Uterus (tissue), 4 donors: ENCODE results near the gene LCN9. TPM values are rescaled to one million over a fixed set of nuclear protein-coding genes. Genes with fewer than 3 reads are reported as not detected.

Experiments used
- DNase-seq, 2 donors: peaks; one replicate each; pipeline ENCODE4 v3.0.0-alpha.2; 2019 to 2020
- H3K27ac ChIP-seq, 2 donors: fragments of 200-600 bp; sonication (generic); 1 replicate in 1 of 2; 2 replicates in 1 of 2; pipeline ENCODE4 v1.5.1; 2016 to 2018
- H3K27me3 ChIP-seq, 2 donors: fragments of 200-600 bp; sonication (generic); one replicate each; pipeline ENCODE4 v1.5.1; 2018 to 2019; ENCODE audit warnings: control low read depth in 1 of 2
- H3K36me3 ChIP-seq, 2 donors: fragments of 200-600 bp; sonication (generic); one replicate each; pipeline ENCODE4 v1.5.1; 2019; ENCODE audit warnings: control low read depth in 1 of 2
- H3K4me1 ChIP-seq, 2 donors: fragments of 200-600 bp; sonication (generic); one replicate each; pipeline ENCODE4 v1.5.1; 2018 to 2019; ENCODE audit warnings: control low read depth in 1 of 2
- H3K4me3 ChIP-seq, 2 donors: fragments of 200-600 bp; sonication (generic); 1 replicate in 1 of 2; 2 replicates in 1 of 2; pipeline ENCODE4 v1.5.1; 2018 to 2019; ENCODE audit warnings: mild to moderate bottlenecking in 1 of 2
- H3K9me3 ChIP-seq, 2 donors: fragments of 200-600 bp; sonication (generic); one replicate each; pipeline ENCODE4 v1.5.1; 2019; ENCODE audit warnings: control low read depth in 1 of 2
- CTCF ChIP-seq, 4 experiments: fragments of 200-600 bp in 2 of 4; fragments of 450-650 bp in 2 of 4; sonication (generic) in 2 of 4; IDR thresholded peaks; one replicate each; pipeline ENCODE4 v1.5.1; 2016 to 2019; ENCODE audit warnings: antibody characterized with exemption in 4 of 4, mild to moderate bottlenecking in 2 of 4, moderate library complexity in 1 of 4
- POLR2A ChIP-seq, 2 donors: fragments of 450-650 bp; IDR thresholded peaks; one replicate each; pipeline ENCODE4 v1.6.1; 2016; ENCODE audit warnings: antibody characterized with exemption in 2 of 2, mild to moderate bottlenecking in 1 of 2, moderate library complexity in 1 of 2
- intact Hi-C: fragments of 100-400 bp; cut with DNase I; formaldehyde crosslinking; loops from one replicate; pipeline ENCODE4 v1.15.1; 2023; ENCODE audit warnings: low total_unique reads
- total RNA-seq, 4 donors: library from RNA; depleted of rRNA in 3 of 4; stranded (reverse); fragments of >200 nt in 3 of 4; gene quantifications; one replicate each; pipeline versions ENCODE4 v1.1.0 to v1.2.4, GENCODE V29; 2014 to 2023
- donor health status: DM: yes; HTN: yes; CAD: no.

Gene LCN9
- total RNA-seq, 4 donors from 2014 or later = not detected

- intact Hi-C loops = no loop called here
- Histone ChIP-seq H3K36me3 (no peaks in the 10 kb centered on the region), H3K27ac (no peak overlapping the region), H3K4me1 (no peaks in the 10 kb centered on the region), H3K9me3 (no peaks in the 10 kb centered on the region), H3K27me3 (no peaks in the 10 kb centered on the region), H3K4me3 (no peak overlapping the region)
- no peak for DNase-seq
- no peak for TF ChIP-seq POLR2A (IDR thresholded peaks at IDR 0.05)
- TF ChIP-seq CTCF (IDR thresholded peaks at IDR 0.05) = no peak
Measured at GRCh38 chr9:135689011-135689410, 25.9 kb downstream of the LCN9 start.

GRCh38 chr9:135690836-135691570 lies 27.9 kb downstream of the LCN9 start:
- Histone ChIP-seq H3K27me3 (no peaks in the 10 kb centered on the region), H3K4me3 (no peak overlapping the region), H3K4me1 (no peaks in the 10 kb centered on the region), H3K9me3 (no peaks in the 10 kb centered on the region), H3K36me3 (no peaks in the 10 kb centered on the region), H3K27ac (no peak overlapping the region)
- TF ChIP-seq POLR2A (IDR thresholded peaks at IDR 0.05) (no peak), CTCF (IDR thresholded peaks at IDR 0.05) (no peak)
- DNase-seq = no peak
- intact Hi-C loops = no loop called here

- no peak for DNase-seq
- Histone ChIP-seq H3K4me1 (no peaks in the 10 kb centered on the region), H3K9me3 (no peaks in the 10 kb centered on the region), H3K27me3 (no peaks in the 10 kb centered on the region), H3K4me3 (no peak overlapping the region), H3K36me3 (no peaks in the 10 kb centered on the region), H3K27ac (no peak overlapping the region)
- intact Hi-C loops = no loop called here
- no peak for TF ChIP-seq CTCF (IDR thresholded peaks at IDR 0.05)
Measured at GRCh38 chr9:135692410-135692809, 29.3 kb downstream of the LCN9 start.

GRCh38 chr9:135693265-135693664 lies 30.2 kb downstream of the LCN9 start:
- DNase-seq = no peak
- Histone ChIP-seq H3K36me3 (no peaks in the 10 kb centered on the region), H3K4me3 (no peak overlapping the region), H3K27ac (no peak overlapping the region), H3K27me3 (no peaks in the 10 kb centered on the region), H3K9me3 (no peaks in the 10 kb centered on the region), H3K4me1 (no peaks in the 10 kb centered on the region)
- no peak for TF ChIP-seq POLR2A (IDR thresholded peaks at IDR 0.05)
- no peak for TF ChIP-seq CTCF (IDR thresholded peaks at IDR 0.05)
- intact Hi-C loops = no loop called here

- Histone ChIP-seq H3K27ac (no peak overlapping the region), H3K4me3 (no peak overlapping the region), H3K4me1 (no peaks in the 10 kb centered on the region), H3K36me3 (no peaks in the 10 kb centered on the region), H3K27me3 (no peaks in the 10 kb centered on the region), H3K9me3 (no peaks in the 10 kb centered on the region)
- TF ChIP-seq POLR2A (IDR thresholded peaks at IDR 0.05) (no peak), CTCF (IDR thresholded peaks at IDR 0.05) (no peak)
- no peak for DNase-seq
- intact Hi-C loops = no loop called here
Measured at GRCh38 chr9:135693771-135694170, 30.7 kb downstream of the LCN9 start.
